Fibroblast of lung (primary cell): ENCODE results near the gene EIF4B. TPM values are rescaled to one million over a fixed set of nuclear protein-coding genes. Genes with fewer than 3 reads are reported as not detected.
A peak's percentile ranks its signal among the peaks of the same experiment; 100 is the strongest.

ENCODE experiments used
- DNase-seq, 2 donors: peaks; one replicate each; pipeline versions ENCODE4 v3.0.0 to v3.0.0-alpha.2; 2010; ENCODE audit warnings: low read depth in 2 of 2
- H2AFZ ChIP-seq: 2 replicates; pipeline ENCODE4 v1.5.1; 2012; ENCODE audit warnings: low read length, control low read depth, inconsistent platforms
- H3K27ac ChIP-seq: 2 replicates; pipeline ENCODE4 v1.5.1; 2011; ENCODE audit warnings: low read length, control low read depth; ENCODE audit not compliant: insufficient read depth
- H3K27me3 ChIP-seq: 2 replicates; pipeline ENCODE4 v1.5.1; 2011; ENCODE audit warnings: mild to moderate bottlenecking, low read length; ENCODE audit not compliant: control insufficient read depth, insufficient read depth
- H3K36me3 ChIP-seq: 2 replicates; pipeline ENCODE4 v1.5.1; 2011; ENCODE audit warnings: low read length; ENCODE audit not compliant: control insufficient read depth, insufficient read depth
- H3K4me1 ChIP-seq: 2 replicates; pipeline ENCODE4 v1.5.1; 2011; ENCODE audit warnings: low read length; ENCODE audit not compliant: control insufficient read depth, insufficient read depth; ENCODE audit errors: extremely low read depth
- H3K4me2 ChIP-seq: 2 replicates; pipeline ENCODE4 v1.5.1; 2011; ENCODE audit warnings: low read length, control low read depth; ENCODE audit not compliant: insufficient read depth; ENCODE audit errors: extremely low read depth
- H3K4me3 ChIP-seq, 4 experiments: fragments of 200-600 bp in 1 of 4; sonication (generic) in 1 of 4; replicated peaks in 1 of 4; 2 replicates each; pipeline ENCODE4 v1.5.1; 2011 to 2016; ENCODE audit warnings: low read length in 4 of 4, low read depth in 3 of 4, mild to moderate bottlenecking in 3 of 4, control low read depth in 2 of 4, inconsistent platforms in 1 of 4, mixed read lengths in 1 of 4; ENCODE audit not compliant: insufficient read depth in 1 of 4; ENCODE audit errors: control extremely low read depth in 1 of 4
- H3K79me2 ChIP-seq: 2 replicates; pipeline ENCODE4 v1.5.1; 2012; ENCODE audit warnings: mild to moderate bottlenecking, low read length, inconsistent platforms; ENCODE audit not compliant: control insufficient read depth, insufficient read depth
- H3K9ac ChIP-seq: 2 replicates; pipeline ENCODE4 v1.5.1; 2011; ENCODE audit warnings: mild to moderate bottlenecking, low read length, control low read depth; ENCODE audit not compliant: insufficient read depth
- H3K9me3 ChIP-seq: 2 replicates; pipeline ENCODE4 v1.5.1; 2012; ENCODE audit warnings: low read depth, low read length; ENCODE audit not compliant: control insufficient read depth, insufficient read depth
- H4K20me1 ChIP-seq: 2 replicates; pipeline ENCODE4 v1.5.1; 2011; ENCODE audit warnings: low read length; ENCODE audit not compliant: control insufficient read depth, insufficient read depth; ENCODE audit errors: extremely low read depth
- CTCF ChIP-seq, 2 donors: IDR thresholded peaks in 1 of 2; conservative IDR thresholded peaks in 1 of 2; 1 replicate in 1 of 2; 2 replicates in 1 of 2; pipeline ENCODE4 v1.5.1; 2011 to 2012; ENCODE audit warnings: low read length in 2 of 2, control low read depth in 1 of 2, inconsistent platforms in 1 of 2, low read depth in 1 of 2, mild to moderate bottlenecking in 1 of 2
- EZH2 ChIP-seq: IDR thresholded peaks from 2 replicates; pipeline ENCODE4 v1.5.1; 2012; ENCODE audit warnings: low read length, control low read depth, mild to moderate bottlenecking; ENCODE audit errors: missing control alignments
- polyA plus RNA-seq, 2 donors: library from polyadenylated mRNA; depleted of rRNA in 1 of 2; stranded (reverse) in 1 of 2; unstranded in 1 of 2; fragments of >200 nt; gene quantifications; 2 replicates each; pipeline ENCODE4 v1.2.1, GENCODE V29; 2011 to 2012; ENCODE audit warnings: missing spikeins in 1 of 2
- total RNA-seq: library from RNA; depleted of rRNA; stranded (reverse); fragments of >200 nt; gene quantifications from 2 replicates; pipeline ENCODE4 v1.2.1, GENCODE V29; 2014

Gene EIF4B
- total and polyA plus RNA-seq, 2 donors (not counting 1 experiment from before 2014, with no cell fraction given), result 466 to 1,180 TPM

GRCh38 chr12:53065975-53066931 lies 60.0 kb downstream of the EIF4B start:
- Histone ChIP-seq H3K4me3 (no peak overlapping the region), H3K9me3 (no peaks in the 10 kb centered on the region), H3K27me3 (no peaks in the 10 kb centered on the region), H4K20me1 (no peaks in the 10 kb centered on the region), H3K4me1 (peaks cover 61% of the 10 kb centered on the region), H3K36me3 (peaks cover 16% of the 10 kb centered on the region), H3K79me2 (no peaks in the 10 kb centered on the region), H2AFZ (no peak overlapping the region), H3K27ac (peak overlapping the region; percentile 69), H3K9ac (no peak overlapping the region), H3K4me2 (no peak overlapping the region)
- TF ChIP-seq CTCF (conservative IDR thresholded peaks at IDR 0.05 in 1 of 2, IDR thresholded peaks at IDR 0.05 in 1 of 2; ENCODE audit: low read depth in 1 of 2, low read length in 2 of 2), result peak; percentile 75 to 88
- TF ChIP-seq EZH2, result no peak
- peak; percentile 67 to 88 for DNase-seq

GRCh38 chr12:53067074-53067992 lies 61.1 kb downstream of the EIF4B start:
- no peak for DNase-seq
- Histone ChIP-seq H3K4me3 (no peak overlapping the region), H3K4me2 (no peak overlapping the region), H3K79me2 (no peaks in the 10 kb centered on the region), H2AFZ (no peak overlapping the region), H3K27ac (no peak overlapping the region), H4K20me1 (no peaks in the 10 kb centered on the region), H3K36me3 (peaks cover 10% of the 10 kb centered on the region), H3K9me3 (no peaks in the 10 kb centered on the region), H3K27me3 (no peaks in the 10 kb centered on the region), H3K9ac (no peak overlapping the region), H3K4me1 (peaks cover 58% of the 10 kb centered on the region)
- TF ChIP-seq EZH2 (no peak), CTCF (conservative IDR thresholded peaks at IDR 0.05 in 1 of 2, IDR thresholded peaks at IDR 0.05 in 1 of 2; ENCODE audit: low read depth in 1 of 2, low read length in 2 of 2) (no peak)
